HG02970 (cell line): ENCODE data around the gene TNP2.

Source experiments
- ATAC-seq: cut with Tn5 transposase; IDR thresholded peaks from one replicate; pipeline ENCODE4 v1.9.1; 2021; ENCODE audit warnings: mild to moderate bottlenecking, moderate library complexity, moderate number of reproducible peaks; ENCODE audit not compliant: unreplicated experiment, low FRiP score

TNP2 gene

GRCh38 chr16:11258553-11259492 is 10.3 kb downstream of the TNP2 start:
- ATAC-seq, result no peak

GRCh38 chr16:11257131-11257938 is 11.8 kb downstream of the TNP2 start:
- ATAC-seq, result no peak

- ATAC-seq, result no peak
Measured at GRCh38 chr16:11256661-11257130, 12.4 kb downstream of the TNP2 start.

GRCh38 chr16:11255737-11256660 is 13.1 kb downstream of the TNP2 start, which contains the start of gene SOCS1:
Gene SOCS1 (minus strand): TSS chr16:11256204. CDS start chr16:11255478, 726 bp downstream.
- ATAC-seq, result peak; percentile 47

- ATAC-seq, result peak; percentile 5
Measured at GRCh38 chr16:11254913-11255736, 14.0 kb downstream of the TNP2 start.

GRCh38 chr16:11253995-11254912 is 14.9 kb downstream of the TNP2 start:
- ATAC-seq, result no peak

GRCh38 chr16:11253009-11253994 is 15.8 kb downstream of the TNP2 start:
- no peak for ATAC-seq

GRCh38 chr16:11252482-11252931 is 16.6 kb downstream of the TNP2 start:
- ATAC-seq, result no peak

- no peak for ATAC-seq
Measured at GRCh38 chr16:11251525-11252481, 17.3 kb downstream of the TNP2 start.

GRCh38 chr16:11250786-11251524 is 18.2 kb downstream of the TNP2 start:
- no peak for ATAC-seq

GRCh38 chr16:11250091-11250785 is 18.9 kb downstream of the TNP2 start:
- no peak for ATAC-seq

- ATAC-seq, result no peak
Measured at GRCh38 chr16:11249233-11250061, 19.7 kb downstream of the TNP2 start.

- ATAC-seq, result no peak
Measured at GRCh38 chr16:11248133-11248532, 21.0 kb downstream of the TNP2 start.

GRCh38 chr16:11245988-11246387 is 23.1 kb downstream of the TNP2 start:
- no peak for ATAC-seq
